Measurements from ENCODE around the gene RERE. TPM values are rescaled to one million over a fixed set of nuclear protein-coding genes. Genes with fewer than 3 reads are reported as not detected.
A peak's percentile ranks its signal among the peaks of the same experiment; 100 is the strongest.

The RERE gene
- total RNA-seq, 1 experiment from 2014 or later: 40.6 TPM

DNA sequence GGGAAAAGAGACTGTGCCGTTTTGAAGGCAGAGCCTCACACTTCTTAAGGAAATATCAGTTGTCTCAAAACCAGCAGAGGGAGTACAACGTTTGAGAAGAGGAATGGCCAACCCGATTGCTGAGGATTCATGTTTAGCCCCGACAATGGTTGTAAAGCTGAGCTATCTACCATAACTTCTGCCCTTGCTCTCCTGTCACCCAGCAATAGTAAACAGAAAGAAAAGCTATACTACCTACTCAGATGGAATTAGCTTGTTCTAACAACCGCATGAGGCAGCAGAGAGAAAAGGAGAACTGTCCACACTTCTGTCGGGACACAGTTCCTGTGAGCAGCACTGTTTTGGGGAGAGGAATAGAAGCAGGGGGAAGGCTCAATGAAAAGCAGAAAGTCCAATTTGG lies 408.3 kb downstream of the RERE start:
- ChIA-PET CTCF (no interaction called here), POLR2A (no interaction called here), RAD21 (ENCODE audit: low non-redundant PET in 1 of 2, low total read pairs in 2 of 2, uncharacterized antibody in 2 of 2, unreplicated experiment in 2 of 2) (interaction anchor here in 1 of 2 experiments (1.1 kb wide), 1 partner anchor 117 kb away, joined by 4 read pairs; no protein-coding TSS in a partner anchor)
- Histone ChIP-seq H3K27me3 (ENCODE audit: insufficient read depth, low read length) (no peaks in the 10 kb centered on the region), H3K79me2 (ENCODE audit: insufficient read depth, low read length) (peaks cover 4% of the 10 kb centered on the region; the same call in 1 of the 2 replicates), H3K4me2 (ENCODE audit: low read length) (no peak overlapping the region), H3K9me2 (ENCODE audit: insufficient read depth) (no peaks in the 10 kb centered on the region), H3K9ac (ENCODE audit: low read length) (no peak overlapping the region), H3K4me1 (ENCODE audit: control insufficient read depth in 1 of 2, insufficient read depth in 2 of 2, low read length in 2 of 2) (peaks cover 6 to 21% of the 10 kb centered on the region in 2 experiments; a peak in 3 of 4 replicates), H3K36me3 (ENCODE audit: control insufficient read depth in 1 of 2, insufficient read depth in 2 of 2, low read length in 2 of 2) (no peaks in the 10 kb centered on the region), H2AFZ (ENCODE audit: low read depth, low read length, poor library complexity, severe bottlenecking) (no peak overlapping the region), H3K27ac (ENCODE audit: low read depth, low read length) (no peak overlapping the region; the same call in none of the 2 replicates), H3K9me3 (ENCODE audit: control insufficient read depth in 1 of 2, insufficient read depth in 1 of 2, low read depth in 1 of 2, low read length in 2 of 2) (no peaks in the 10 kb centered on the region), H4K20me1 (ENCODE audit: insufficient read depth) (no peaks in the 10 kb centered on the region), H3K4me3 (replicated peaks in 1 of 2; ENCODE audit: low read depth in 1 of 2, low read length in 2 of 2) (no peak overlapping the region)
- TF ChIP-seq SP1 (IDR thresholded peaks at IDR 0.05; ENCODE audit: low read depth): no peak
- TF ChIP-seq, protein P1, sequence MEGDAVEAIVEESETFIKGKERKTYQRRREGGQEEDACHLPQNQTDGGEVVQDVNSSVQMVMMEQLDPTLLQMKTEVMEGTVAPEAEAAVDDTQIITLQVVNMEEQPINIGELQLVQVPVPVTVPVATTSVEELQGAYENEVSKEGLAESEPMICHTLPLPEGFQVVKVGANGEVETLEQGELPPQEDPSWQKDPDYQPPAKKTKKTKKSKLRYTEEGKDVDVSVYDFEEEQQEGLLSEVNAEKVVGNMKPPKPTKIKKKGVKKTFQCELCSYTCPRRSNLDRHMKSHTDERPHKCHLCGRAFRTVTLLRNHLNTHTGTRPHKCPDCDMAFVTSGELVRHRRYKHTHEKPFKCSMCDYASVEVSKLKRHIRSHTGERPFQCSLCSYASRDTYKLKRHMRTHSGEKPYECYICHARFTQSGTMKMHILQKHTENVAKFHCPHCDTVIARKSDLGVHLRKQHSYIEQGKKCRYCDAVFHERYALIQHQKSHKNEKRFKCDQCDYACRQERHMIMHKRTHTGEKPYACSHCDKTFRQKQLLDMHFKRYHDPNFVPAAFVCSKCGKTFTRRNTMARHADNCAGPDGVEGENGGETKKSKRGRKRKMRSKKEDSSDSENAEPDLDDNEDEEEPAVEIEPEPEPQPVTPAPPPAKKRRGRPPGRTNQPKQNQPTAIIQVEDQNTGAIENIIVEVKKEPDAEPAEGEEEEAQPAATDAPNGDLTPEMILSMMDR (IDR thresholded peaks at IDR 0.05 in 2 of 3, conservative IDR thresholded peaks at IDR 0.05 in 1 of 3; ENCODE audit: borderline replicate concordance in 1 of 3, insufficient read depth in 1 of 3, low read depth in 2 of 3, low read length in 2 of 3): peak in 2 of 3 experiments; percentile 16 to 20; a peak in 3 of 6 replicates
- no peak for TF ChIP-seq EZH2 (IDR thresholded peaks at IDR 0.05)
- TF ChIP-seq RAD21 (IDR thresholded peaks at IDR 0.05; ENCODE audit: low read depth): peak; percentile 43
- TF ChIP-seq, protein P2, sequence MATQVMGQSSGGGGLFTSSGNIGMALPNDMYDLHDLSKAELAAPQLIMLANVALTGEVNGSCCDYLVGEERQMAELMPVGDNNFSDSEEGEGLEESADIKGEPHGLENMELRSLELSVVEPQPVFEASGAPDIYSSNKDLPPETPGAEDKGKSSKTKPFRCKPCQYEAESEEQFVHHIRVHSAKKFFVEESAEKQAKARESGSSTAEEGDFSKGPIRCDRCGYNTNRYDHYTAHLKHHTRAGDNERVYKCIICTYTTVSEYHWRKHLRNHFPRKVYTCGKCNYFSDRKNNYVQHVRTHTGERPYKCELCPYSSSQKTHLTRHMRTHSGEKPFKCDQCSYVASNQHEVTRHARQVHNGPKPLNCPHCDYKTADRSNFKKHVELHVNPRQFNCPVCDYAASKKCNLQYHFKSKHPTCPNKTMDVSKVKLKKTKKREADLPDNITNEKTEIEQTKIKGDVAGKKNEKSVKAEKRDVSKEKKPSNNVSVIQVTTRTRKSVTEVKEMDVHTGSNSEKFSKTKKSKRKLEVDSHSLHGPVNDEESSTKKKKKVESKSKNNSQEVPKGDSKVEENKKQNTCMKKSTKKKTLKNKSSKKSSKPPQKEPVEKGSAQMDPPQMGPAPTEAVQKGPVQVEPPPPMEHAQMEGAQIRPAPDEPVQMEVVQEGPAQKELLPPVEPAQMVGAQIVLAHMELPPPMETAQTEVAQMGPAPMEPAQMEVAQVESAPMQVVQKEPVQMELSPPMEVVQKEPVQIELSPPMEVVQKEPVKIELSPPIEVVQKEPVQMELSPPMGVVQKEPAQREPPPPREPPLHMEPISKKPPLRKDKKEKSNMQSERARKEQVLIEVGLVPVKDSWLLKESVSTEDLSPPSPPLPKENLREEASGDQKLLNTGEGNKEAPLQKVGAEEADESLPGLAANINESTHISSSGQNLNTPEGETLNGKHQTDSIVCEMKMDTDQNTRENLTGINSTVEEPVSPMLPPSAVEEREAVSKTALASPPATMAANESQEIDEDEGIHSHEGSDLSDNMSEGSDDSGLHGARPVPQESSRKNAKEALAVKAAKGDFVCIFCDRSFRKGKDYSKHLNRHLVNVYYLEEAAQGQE (IDR thresholded peaks at IDR 0.05; ENCODE audit: low read depth): no peak
- no peak for TF ChIP-seq ELF1 (IDR thresholded peaks at IDR 0.05; ENCODE audit: borderline replicate concordance, low read depth)
- intact Hi-C loops (cut with micrococcal nuclease): loop anchor here (10.0 kb wide), 1 partner anchor 136 kb away; no protein-coding TSS in a partner anchor
- BruUV-seq (replicated peaks): no TSS peak
- DNase-seq (ENCODE audit: low read depth, low spot score): no peak
- no peak for ATAC-seq
